GM18909 (cell line): ENCODE measurements around the gene PTPN5.
"Not testable (repeated sequence)": the region's sequence is repeated elsewhere in the genome, so short reads cannot be mapped to it uniquely, and the experiment has no call there.

Source experiments
- ATAC-seq: cut with Tn5 transposase; IDR thresholded peaks from one replicate; pipeline ENCODE4 v1.9.1; 2021; ENCODE audit warnings: mild to moderate bottlenecking; ENCODE audit not compliant: unreplicated experiment, poor library complexity

PTPN5 gene

GRCh38 chr11:18791207-18791968, at the start of gene PTPN5:
Gene PTPN5, minus strand, starts transcription at chr11:18791798. Its CDS starts 19,840 bp downstream, at chr11:18771958.
- ATAC-seq = no peak

DNA sequence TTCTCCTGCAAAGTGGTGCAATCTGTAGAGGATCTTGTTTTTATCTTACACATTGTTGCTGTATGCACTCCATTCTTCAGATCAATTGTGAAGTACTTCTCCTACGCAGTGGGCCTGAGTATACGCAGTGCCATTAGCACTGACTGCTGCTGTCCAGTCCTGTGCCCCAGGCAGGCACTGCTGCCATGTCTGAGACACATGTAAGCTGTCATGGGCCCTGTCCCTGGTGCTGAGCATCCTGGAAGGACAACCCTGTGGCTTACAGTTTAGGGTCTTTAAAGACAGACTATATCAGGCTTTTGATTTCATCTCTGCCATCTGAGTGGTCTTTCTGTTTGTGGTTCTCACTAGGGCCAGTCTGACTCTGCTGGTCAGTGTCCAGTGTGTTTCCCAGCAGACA, 44.8 kb upstream of the PTPN5 start:
- ATAC-seq = no peak

DNA sequence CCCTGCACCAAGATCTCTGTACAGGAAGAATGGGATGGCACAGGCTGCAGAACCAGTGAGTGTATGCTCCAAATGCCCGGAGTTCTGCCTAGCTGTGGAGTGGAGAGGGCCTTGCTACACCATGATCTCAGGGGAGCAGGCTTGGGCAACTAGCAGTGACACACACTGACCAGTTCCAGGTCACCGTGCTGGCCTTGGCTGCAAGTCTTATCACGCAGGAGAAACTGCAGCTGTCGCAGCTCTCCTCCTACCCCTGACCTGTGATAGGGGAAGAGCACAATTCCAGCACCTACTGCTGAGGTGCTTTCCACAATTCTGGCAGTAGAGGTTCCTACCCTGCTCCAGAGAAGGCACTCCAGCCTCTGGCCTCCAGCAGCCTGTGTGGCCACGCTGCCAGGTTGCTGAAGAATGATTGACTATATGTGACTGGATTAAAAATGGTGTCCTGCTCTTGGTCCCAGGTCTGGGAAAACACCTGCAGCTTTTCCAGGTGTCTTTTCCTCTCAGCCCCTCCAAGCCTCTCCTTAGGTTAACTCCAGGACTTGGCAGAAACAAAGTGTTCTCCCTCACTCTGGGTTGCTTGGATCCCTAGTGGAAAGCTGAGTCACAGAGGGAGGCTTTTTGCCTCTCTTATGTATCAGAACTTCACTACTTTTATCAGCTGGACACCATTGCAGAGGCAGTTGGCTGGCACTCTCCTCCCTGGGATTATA, 43.3 kb upstream of the PTPN5 start:
- ATAC-seq = no peak

GRCh38 chr11:18820160-18820559, 28.6 kb upstream of the PTPN5 start:
- not testable (repeated sequence) for ATAC-seq

- ATAC-seq = no peak
Measured at GRCh38 chr11:18804199-18804999, 12.8 kb upstream of the PTPN5 start.

GRCh38 chr11:18802381-18803257, 11.0 kb upstream of the PTPN5 start:
- peak; percentile 48 for ATAC-seq

DNA sequence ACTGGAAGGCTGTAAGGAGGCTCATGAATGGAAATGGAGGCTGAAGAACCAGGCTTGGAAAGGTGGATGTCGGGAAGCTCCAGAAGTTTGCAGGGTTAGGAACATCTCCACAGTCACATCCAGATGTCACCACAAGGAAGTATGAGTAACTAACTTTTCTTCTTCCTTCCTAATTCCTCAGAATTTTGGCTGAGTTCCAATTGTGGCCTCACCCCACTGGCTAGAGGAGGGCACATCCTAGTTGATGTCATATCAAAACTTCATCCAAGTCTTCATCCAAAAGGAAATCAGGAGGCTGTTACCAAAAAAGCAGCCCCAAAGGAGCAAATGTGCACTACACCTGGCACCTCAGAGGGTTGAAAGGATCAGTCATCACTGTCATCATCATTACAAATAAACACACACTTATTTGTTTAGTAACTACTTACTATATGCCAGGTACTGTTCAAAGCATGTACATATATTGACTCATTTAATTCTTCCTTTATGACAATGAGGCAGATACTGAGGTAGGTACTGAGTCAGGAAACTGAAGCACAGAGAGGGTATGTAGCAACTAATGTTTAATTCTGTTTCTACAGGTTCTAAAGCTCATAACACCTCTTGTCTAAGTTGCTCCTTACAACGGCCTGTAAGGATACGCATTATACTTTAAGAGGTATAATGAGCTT, 7.3 kb upstream of the PTPN5 start:
- ATAC-seq = no peak

DNA sequence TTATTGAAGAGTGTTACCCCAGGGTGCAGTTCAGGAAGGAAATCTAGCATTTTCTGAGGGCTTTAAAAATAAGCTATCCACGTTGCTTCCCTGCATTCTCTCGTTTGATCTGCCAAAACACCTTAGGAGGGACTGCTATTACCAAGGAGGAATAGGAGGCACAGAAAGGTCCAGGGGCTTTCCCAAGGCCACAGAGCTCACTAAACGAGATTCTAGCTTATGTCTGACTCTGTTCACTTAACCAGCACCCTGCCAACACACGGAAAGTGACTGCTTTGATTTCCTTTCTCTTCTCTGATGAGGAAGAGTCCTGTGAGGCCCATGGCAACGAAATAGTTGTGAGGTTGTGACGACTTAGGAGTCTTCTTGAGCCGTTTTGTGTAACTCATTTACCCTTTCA, 3.4 kb upstream of the PTPN5 start:
- no peak for ATAC-seq

DNA sequence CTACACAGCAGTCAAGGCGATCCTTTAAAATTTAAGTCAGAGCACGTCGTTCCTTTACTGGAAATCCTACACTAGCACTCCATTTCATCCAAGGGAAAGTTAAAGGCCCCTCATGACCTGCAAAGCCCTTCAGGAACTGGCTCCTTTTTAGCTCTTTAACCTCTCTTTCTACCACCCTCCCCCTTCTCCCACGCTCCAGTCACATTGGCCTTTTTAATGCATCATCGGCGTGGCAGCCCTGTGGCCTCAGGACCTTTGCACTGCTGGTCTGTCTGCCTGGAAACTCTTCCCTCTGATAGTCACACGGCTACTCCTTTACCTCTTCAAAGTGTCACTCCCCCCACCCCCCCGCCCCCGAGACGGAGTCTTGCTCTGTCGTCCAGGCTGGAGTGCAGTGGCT, 1.2 kb upstream of the PTPN5 start:
- no peak for ATAC-seq

DNA sequence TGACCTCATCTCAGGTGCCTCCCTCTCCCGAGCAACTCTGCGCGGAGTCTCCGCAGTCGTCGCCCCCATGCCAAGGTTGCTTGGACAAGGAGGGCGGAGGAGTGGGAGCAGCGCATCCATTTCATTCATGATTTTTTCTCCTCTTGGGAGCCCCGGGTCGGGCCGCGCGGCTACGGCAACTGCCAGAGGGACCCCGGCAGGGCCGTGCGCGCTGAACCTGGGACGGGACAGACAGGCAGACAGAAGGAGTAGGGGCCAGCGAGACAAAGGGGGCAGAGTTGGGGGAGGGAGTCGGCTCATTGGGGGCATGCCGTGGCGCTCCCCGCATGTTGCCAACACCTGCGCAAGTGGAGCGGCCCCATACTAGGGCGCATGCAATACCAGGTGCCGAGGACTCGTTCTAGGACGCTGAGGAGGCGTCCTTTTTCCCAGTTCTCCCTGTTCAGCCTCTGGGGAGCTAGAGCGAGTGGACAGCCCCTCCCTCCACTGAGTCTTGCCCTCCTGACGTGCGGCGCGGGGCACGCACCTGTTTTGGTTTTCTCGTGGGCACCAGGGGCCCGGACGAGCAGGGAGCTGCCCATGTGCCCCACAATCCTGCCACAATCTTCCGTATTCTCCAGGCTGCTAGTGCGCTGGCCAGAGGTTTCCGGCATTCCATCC, 501 bp upstream of the PTPN5 start:
- ATAC-seq = no peak

DNA sequence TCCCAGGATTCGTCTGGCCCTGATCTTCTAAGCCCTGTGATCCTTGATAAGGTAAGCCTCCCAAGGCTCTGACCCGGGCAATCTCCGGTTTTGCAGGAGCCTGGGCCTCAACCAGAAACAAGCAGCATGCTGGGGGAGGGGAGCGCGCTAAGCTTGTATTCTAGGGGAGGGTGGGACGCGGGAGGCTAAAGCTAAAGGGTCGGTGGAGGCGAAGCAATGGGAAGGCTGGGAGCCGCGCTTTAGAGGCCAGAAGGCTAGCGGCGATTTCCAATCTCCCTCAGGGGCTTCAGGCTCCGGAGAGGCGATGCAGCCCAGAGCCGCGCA, 753 bp downstream of the PTPN5 start:
- ATAC-seq = no peak

DNA sequence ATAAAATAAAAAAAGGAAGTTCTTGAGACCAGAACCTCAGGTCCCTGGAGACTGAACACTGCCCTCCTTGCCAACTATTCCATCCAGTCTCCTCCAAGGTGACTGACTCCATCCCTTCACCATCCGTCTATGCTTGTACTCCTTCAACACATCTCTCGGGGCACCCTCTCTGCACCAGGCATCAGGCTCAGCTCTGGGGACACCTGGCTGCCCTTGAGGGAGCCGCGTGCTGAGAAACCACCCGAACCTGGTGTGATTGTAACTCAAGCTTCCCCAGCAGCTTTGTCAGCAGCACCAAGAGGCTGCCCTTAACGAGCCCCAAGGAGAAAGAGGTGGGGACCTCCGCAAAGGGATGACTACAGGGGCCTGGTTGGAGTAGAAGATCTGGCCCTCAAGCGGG, 1.7 kb downstream of the PTPN5 start:
- no peak for ATAC-seq

DNA sequence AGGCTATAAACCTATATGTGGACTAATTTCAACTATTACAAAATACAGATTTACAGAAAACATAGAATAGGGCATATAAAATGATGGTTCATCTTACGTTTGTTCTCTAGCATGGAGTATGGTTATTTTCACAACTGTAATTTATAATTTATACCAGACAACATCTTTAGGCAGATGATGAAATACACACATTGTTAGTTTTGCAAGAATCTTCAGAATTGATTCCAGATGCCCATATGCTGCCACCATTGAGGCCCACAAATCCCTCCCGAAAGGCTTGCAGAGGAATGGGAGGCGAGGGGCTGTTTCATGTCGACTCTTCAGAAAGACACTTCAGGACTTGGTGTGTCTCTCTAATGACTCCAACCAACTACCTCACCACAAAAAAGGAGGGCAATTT, 6.2 kb downstream of the PTPN5 start:
- ATAC-seq = no peak

DNA sequence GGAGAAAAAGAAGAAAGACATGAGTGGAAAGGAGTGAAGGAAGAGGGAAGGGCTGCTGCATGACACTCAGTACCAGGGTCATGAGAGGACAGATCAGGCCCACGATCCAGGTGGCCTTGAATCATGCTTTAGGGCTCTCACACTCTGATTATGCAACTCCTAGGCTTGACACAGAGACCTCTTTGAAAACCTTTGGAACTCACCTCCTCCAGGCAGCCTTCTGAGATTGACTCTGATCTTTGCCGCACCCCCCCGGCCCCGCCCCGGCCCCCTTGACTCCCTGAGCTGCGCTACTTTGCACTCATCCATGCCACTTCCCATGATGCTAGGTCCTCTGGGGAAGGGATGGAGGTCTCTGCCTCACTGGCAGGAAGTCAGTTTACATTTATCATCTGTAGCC, 10.7 kb downstream of the PTPN5 start:
- no peak for ATAC-seq

GRCh38 chr11:18780329-18780728, 11.3 kb downstream of the PTPN5 start:
- no peak for ATAC-seq

DNA sequence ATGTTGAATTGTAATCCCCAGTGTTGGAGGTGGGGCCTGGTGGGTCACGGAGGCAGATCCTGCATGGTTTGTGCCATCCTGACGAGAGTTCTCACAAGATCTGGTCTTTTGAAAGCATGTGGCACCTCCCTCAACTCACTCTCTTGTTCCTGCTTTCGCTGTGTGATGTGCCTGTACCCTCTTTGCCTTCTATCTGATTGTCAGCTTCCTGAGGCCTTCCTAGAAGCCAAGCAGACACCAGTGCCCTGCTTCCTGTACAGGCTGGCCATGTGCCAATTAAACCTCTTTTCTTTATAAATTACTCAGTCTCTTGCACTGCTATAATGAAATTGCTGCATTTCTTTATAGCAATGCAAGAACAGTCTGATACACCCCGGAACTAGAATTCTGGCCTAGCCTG, 13.1 kb downstream of the PTPN5 start:
- no peak for ATAC-seq

DNA sequence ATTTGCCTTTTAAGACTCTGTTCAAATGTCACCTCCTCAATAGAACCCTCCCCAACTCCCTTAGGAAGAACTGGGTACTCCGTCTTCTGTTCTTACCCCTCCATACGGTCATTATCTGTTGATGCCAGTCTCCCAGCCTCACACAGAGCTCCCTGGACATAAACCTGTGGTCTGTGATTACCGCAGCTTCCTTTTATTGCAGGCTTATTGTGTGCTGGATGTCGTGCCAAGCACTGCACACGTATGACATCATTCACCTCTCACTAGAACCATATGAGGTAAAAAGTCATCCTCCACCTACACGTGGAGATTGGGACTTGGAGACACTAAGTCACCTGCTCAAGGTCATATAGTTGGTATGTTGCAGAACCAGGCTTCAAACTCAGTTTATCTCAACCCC, 15.3 kb downstream of the PTPN5 start:
- no peak for ATAC-seq

DNA sequence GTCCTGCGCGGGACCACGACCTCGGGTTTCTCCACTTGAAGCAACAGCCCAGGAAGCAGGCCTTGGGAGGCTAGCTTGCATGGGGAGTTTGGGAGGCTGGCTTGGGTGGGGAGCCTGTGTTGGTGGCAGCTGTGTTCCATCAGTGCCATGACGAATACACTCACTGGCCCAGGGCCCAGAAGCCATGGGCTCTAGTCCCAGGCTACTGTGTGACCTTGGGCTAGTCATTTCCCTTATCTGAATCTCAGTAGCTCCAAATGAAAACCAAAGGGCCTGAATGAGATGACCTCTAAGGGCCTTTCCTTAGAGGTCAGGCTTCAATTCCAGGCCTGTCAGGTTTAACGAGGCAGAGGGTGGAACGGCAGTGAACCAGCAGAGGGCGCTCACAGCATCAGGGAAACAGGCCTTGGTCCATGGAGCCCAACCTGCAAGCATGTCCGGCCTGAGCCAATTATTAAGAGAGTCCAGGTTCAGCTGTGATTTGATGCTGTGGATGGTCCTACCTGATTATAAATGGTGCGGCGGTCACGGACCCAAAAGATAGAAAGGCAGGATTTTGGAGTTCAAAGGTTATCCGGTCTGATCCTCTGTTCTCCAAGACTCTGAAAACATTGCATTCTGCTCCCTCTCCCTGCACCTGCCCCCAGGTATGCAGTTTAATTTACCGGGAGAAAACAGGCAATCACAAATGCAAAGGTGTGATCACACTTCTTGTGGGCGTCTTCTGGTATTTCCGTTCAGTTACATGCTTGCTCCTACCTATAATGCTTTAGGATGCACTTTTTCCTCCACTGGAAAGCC, 15.9 kb downstream of the PTPN5 start:
- peak; percentile 89 for ATAC-seq
